Loucy (cell line): ENCODE data around the gene PGP.

ENCODE experiments used
- CTCF ChIP-seq: fragments of 200-600 bp; sonication (generic); conservative IDR thresholded peaks from 2 replicates; pipeline ENCODE4 v1.5.1; 2014; ENCODE audit warnings: mild to moderate bottlenecking, antibody characterized with exemption, low read length
- EZH2phosphoT487 ChIP-seq: fragments of 200-600 bp; IDR thresholded peaks from 2 replicates; pipeline ENCODE4 v1.6.1; 2018; ENCODE audit warnings: antibody characterized with exemption, mild to moderate bottlenecking, moderate library complexity, borderline replicate concordance

GRCh38 chr16:2184346-2184745 is 30.3 kb downstream of the PGP start:
- TF ChIP-seq CTCF (no peak), EZH2phosphoT487 (no peak)
